GM10266 (cell line): Measurements from ENCODE around the gene ST6GALNAC1.

ENCODE experiments used
- DNase-seq: peaks from one replicate; pipeline ENCODE4 v3.0.0; 2012; ENCODE audit errors: extremely low spot score
- TF ChIP-seq, protein P1 (sequence below): IDR thresholded peaks from 2 replicates; pipeline ENCODE4 v1.5.1; 2012; ENCODE audit warnings: mild to moderate bottlenecking, low read depth; ENCODE audit not compliant: control insufficient read depth, insufficient read depth; ENCODE audit errors: missing control alignments

ST6GALNAC1 gene

GRCh38 chr17:76686538-76687297 is 43.2 kb upstream of the ST6GALNAC1 start:
- TF ChIP-seq, protein P1, sequence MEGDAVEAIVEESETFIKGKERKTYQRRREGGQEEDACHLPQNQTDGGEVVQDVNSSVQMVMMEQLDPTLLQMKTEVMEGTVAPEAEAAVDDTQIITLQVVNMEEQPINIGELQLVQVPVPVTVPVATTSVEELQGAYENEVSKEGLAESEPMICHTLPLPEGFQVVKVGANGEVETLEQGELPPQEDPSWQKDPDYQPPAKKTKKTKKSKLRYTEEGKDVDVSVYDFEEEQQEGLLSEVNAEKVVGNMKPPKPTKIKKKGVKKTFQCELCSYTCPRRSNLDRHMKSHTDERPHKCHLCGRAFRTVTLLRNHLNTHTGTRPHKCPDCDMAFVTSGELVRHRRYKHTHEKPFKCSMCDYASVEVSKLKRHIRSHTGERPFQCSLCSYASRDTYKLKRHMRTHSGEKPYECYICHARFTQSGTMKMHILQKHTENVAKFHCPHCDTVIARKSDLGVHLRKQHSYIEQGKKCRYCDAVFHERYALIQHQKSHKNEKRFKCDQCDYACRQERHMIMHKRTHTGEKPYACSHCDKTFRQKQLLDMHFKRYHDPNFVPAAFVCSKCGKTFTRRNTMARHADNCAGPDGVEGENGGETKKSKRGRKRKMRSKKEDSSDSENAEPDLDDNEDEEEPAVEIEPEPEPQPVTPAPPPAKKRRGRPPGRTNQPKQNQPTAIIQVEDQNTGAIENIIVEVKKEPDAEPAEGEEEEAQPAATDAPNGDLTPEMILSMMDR: no peak
- DNase-seq: no peak

GRCh38 chr17:76685846-76686245 is 42.3 kb upstream of the ST6GALNAC1 start:
- TF ChIP-seq, protein P1: no peak
- no peak for DNase-seq

DNA sequence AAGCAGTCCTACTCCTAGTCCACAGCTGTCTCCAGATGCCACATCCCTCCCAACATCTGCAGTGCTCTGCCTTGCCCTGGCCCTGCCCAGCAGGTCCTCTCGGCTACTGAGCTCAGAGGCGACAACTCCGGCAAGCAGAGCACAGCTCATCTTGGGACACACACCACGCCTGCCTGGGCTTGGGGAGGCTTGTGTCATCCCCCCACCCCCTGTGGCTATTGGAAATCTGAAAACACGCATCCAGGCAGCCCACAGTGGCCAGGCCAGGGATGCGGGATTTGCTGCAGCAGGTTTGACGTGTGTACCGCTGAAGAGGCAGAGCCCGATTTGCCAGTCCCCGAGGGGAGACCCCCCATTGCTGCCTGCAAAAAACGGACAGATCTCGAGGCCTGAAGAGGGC is 41.8 kb upstream of the ST6GALNAC1 start:
- TF ChIP-seq, protein P1: no peak
- DNase-seq: no peak

GRCh38 chr17:76684756-76685155 is 41.2 kb upstream of the ST6GALNAC1 start:
- TF ChIP-seq, protein P1: no peak
- no peak for DNase-seq

GRCh38 chr17:76683921-76684745 is 40.6 kb upstream of the ST6GALNAC1 start:
- no peak for DNase-seq
- TF ChIP-seq, protein P1: no peak

DNA sequence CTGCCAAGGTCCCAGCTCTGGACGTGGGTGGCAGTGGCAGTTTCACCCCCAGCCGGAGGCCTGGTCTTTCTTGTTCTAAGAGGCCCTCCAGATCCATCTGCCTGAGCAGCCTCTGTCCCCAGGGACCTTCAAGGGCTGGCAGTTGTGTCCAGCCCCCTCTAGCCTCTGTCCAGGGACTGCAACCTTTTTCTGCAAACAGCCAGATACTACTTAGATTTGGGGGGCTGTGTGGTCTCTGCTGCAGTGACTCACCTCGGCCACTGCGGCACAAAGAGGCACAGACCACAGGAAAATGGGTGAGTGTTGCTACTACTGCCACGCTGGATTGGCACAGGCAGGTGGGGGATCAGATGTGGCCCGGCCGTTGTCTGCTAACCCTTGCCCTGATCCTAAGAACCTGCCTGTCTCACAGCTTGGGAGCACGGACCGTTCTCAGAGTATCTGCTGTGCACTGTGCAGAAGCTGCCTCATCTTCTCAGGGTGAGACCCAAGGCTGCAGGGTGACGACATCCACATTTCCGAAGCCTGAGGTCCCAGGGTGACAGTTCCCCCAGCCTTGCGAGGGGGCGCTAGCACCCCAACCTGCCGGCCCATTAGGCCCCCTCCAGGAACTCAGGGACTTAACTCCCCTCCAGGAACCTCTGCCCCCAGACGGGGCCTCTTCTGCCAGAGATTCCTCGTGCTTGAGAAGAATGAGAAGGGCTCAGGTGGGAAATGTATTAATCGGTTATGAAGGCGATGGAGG is 39.6 kb upstream of the ST6GALNAC1 start:
- no peak for DNase-seq
- TF ChIP-seq, protein P1: no peak
